CD4-positive, alpha-beta T cell treated with Interleukin-1 beta for 1 hour (primary cell): ENCODE results near the gene SYNPO2L.

Experiments
- DNase-seq, 2 donors: peaks; one replicate each; pipeline ENCODE4 v3.0.0-alpha.2; 2020 to 2022

SYNPO2L gene

DNA sequence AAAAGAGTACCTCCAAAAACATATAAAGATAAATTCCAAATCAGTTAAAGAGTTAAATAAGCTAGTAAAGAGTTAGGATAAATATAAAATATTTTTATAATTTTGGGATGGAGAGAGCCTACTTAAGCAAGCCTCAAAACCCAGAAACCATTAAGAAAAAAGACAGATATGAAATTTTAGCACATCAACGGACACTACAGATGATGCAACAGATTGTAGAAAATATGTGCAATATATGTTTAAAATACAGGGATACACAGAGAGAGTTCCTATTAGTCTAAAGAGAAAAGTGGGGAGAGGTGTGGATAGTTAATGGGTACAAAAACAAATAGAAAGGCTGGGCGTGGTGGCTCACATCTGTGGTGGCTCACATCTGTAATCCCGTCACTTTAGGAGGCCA, 41.1 kb downstream of the SYNPO2L start:
- DNase-seq, result no peak

DNA sequence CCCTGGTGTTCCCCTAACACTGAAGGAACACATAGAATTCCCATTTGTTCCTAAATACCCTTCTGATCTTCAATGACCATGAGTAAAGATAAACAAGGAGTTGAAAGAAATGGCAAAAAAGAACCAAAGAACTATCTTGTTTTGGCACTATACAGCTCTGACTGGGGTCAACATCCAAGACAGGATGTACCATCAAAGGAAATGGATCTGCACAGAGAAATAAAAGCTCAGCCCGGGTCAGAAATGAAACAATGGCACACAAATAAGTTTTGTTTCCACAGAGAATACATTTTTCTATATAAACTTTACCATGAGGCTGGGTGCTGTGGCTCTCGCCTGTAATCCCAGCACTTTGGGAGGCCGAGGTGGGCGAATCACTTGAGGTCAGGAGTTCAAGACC, 46.7 kb downstream of the SYNPO2L start:
- DNase-seq, result no peak

DNA sequence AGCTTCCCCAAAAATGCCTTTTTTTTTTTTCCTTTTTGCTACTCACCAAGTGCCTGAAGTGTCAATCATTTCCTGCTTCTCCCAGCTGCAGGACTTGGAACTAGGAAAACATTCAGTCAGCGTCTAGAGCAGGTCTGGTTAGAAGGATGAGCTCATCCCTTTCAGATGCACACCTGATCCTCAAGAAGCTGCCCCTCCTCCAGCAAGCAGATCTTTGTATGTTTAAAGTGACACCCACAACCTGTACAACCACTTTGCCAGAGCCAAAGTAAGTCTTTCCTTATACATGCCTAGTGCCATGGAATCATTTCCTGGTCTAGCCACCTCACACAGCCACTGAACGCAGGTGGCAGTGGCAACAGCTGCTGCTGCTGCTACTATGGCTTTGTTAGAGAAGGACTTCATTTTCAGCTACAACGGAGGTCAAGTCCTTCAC, 54.3 kb downstream of the SYNPO2L start:
- no peak for DNase-seq

DNA sequence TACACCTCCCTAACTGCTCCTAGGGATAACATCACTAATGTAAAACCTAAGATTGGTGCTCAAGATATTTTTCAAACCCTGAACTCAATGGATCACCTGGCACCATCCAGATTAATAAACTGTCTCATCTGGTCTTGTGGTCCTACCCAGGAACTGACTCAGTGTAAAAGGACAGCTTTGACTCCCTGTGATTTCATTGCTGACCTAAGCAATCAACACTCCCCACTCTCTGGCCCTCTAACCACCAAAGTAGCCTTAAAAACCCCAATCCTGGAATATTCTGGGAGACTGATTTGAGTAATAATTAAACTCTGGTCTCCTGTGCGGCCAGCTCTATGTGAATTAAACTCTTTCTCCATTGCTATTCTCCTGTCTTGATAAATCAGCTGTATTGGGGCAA, 58.5 kb downstream of the SYNPO2L start:
- DNase-seq, result no peak
